PC-3 (cell line): Measurements from ENCODE around the gene VTI1A.

Experiments
- CTCF ChIP-seq: fragments of 300-600 bp; sonication (generic); conservative IDR thresholded peaks from 2 replicates; pipeline ENCODE4 v1.5.1; 2017; ENCODE audit warnings: antibody characterized with exemption, low read depth, mild to moderate bottlenecking, low read length
- EZH2 ChIP-seq: fragments of 300-600 bp; sonication (generic); IDR thresholded peaks from one replicate; pipeline ENCODE4 v1.6.1; 2017; ENCODE audit warnings: antibody characterized with exemption, mild to moderate bottlenecking, low read length; ENCODE audit not compliant: unreplicated experiment

- TF ChIP-seq CTCF (no peak), EZH2 (no peak)
These were observed 8.1 kb downstream of the VTI1A start for GRCh38 chr10:112454910-112455779.
